ENCODE data around the gene CHST10. TPM values are rescaled to one million over a fixed set of nuclear protein-coding genes. Genes with fewer than 3 reads are reported as not detected.

CHST10 gene
- total RNA-seq, 1 donor from 2014 or later = 25.0 TPM

GRCh38 chr2:100383306-100383705 is 34.2 kb downstream of the CHST10 start:
- H3K27me3 Mint-ChIP-seq (ENCODE audit: unreplicated experiment) = peaks cover 2% of the 10 kb centered on the region
- H3K36me3 Mint-ChIP-seq (ENCODE audit: unreplicated experiment) = no peaks in the 10 kb centered on the region
- DNase-seq = no peak
- H3K27ac Mint-ChIP-seq (ENCODE audit: unreplicated experiment) = no peak overlapping the region
- TF ChIP-seq CTCF (IDR thresholded peaks at IDR 0.05; ENCODE audit: partially characterized antibody, unreplicated experiment) = no peak
- peaks cover 6% of the 10 kb centered on the region for H3K4me1 Mint-ChIP-seq (ENCODE audit: low read depth, unreplicated experiment)
- no peaks in the 10 kb centered on the region for H3K9me3 Mint-ChIP-seq (ENCODE audit: unreplicated experiment)
- no peak overlapping the region for H3K4me3 Mint-ChIP-seq (ENCODE audit: unreplicated experiment)

- Mint-ChIP-seq H3K27me3 (ENCODE audit: unreplicated experiment) (peaks cover 2% of the 10 kb centered on the region), H3K27ac (ENCODE audit: unreplicated experiment) (no peak overlapping the region), H3K36me3 (ENCODE audit: unreplicated experiment) (no peaks in the 10 kb centered on the region), H3K4me1 (ENCODE audit: low read depth, unreplicated experiment) (peaks cover 2% of the 10 kb centered on the region), H3K9me3 (ENCODE audit: unreplicated experiment) (no peaks in the 10 kb centered on the region), H3K4me3 (ENCODE audit: unreplicated experiment) (no peak overlapping the region)
- peak; percentile 95 for TF ChIP-seq CTCF (IDR thresholded peaks at IDR 0.05; ENCODE audit: partially characterized antibody, unreplicated experiment)
- peak; percentile 86 for DNase-seq
Observed at GRCh38 chr2:100381240-100381639, 36.2 kb downstream of the CHST10 start.

GRCh38 chr2:100380681-100381080 is 36.8 kb downstream of the CHST10 start:
- Mint-ChIP-seq H3K9me3 (ENCODE audit: unreplicated experiment) (no peaks in the 10 kb centered on the region), H3K27me3 (ENCODE audit: unreplicated experiment) (peaks cover 2% of the 10 kb centered on the region), H3K36me3 (ENCODE audit: unreplicated experiment) (no peaks in the 10 kb centered on the region), H3K27ac (ENCODE audit: unreplicated experiment) (no peak overlapping the region), H3K4me1 (ENCODE audit: low read depth, unreplicated experiment) (peaks cover 2% of the 10 kb centered on the region), H3K4me3 (ENCODE audit: unreplicated experiment) (no peak overlapping the region)
- no peak for TF ChIP-seq CTCF (IDR thresholded peaks at IDR 0.05; ENCODE audit: partially characterized antibody, unreplicated experiment)
- DNase-seq = no peak

GRCh38 chr2:100376836-100377235 is 40.6 kb downstream of the CHST10 start:
- no peak for TF ChIP-seq CTCF (IDR thresholded peaks at IDR 0.05; ENCODE audit: partially characterized antibody, unreplicated experiment)
- no peak overlapping the region for H3K27ac Mint-ChIP-seq (ENCODE audit: unreplicated experiment)
- no peak for DNase-seq

GRCh38 chr2:100367163-100367562 is 50.3 kb downstream of the CHST10 start:
- DNase-seq = no peak
- H3K4me3 Mint-ChIP-seq (ENCODE audit: unreplicated experiment) = no peak overlapping the region
- H3K27me3 Mint-ChIP-seq (ENCODE audit: unreplicated experiment) = no peaks in the 10 kb centered on the region
- H3K36me3 Mint-ChIP-seq (ENCODE audit: unreplicated experiment) = peaks cover 21% of the 10 kb centered on the region
- no peak for TF ChIP-seq CTCF (IDR thresholded peaks at IDR 0.05; ENCODE audit: partially characterized antibody, unreplicated experiment)
- H3K4me1 Mint-ChIP-seq (ENCODE audit: low read depth, unreplicated experiment) = no peaks in the 10 kb centered on the region
- peaks cover 5% of the 10 kb centered on the region for H3K9me3 Mint-ChIP-seq (ENCODE audit: unreplicated experiment)
- H3K27ac Mint-ChIP-seq (ENCODE audit: unreplicated experiment) = no peak overlapping the region

More at GRCh38 chr2:100376836-100377235, 40.6 kb downstream of the CHST10 start:
- no peaks in the 10 kb centered on the region for H3K9me3 Mint-ChIP-seq (ENCODE audit: unreplicated experiment)
- peaks cover 2% of the 10 kb centered on the region for H3K36me3 Mint-ChIP-seq (ENCODE audit: unreplicated experiment)
- H3K4me1 Mint-ChIP-seq (ENCODE audit: low read depth, unreplicated experiment) = peaks cover 2% of the 10 kb centered on the region
- H3K27me3 Mint-ChIP-seq (ENCODE audit: unreplicated experiment) = peaks cover 2% of the 10 kb centered on the region
- no peak overlapping the region for H3K4me3 Mint-ChIP-seq (ENCODE audit: unreplicated experiment)
